GM12878 (cell line): ENCODE measurements around the gene DAD1. TPM values are rescaled to one million over a fixed set of nuclear protein-coding genes. Genes with fewer than 3 reads are reported as not detected.
"Not testable (repeated sequence)": the region's sequence is repeated elsewhere in the genome, so short reads cannot be mapped to it uniquely, and the experiment has no call there.

Experiments
- ATAC-seq: fragments of 200-7000 bp; cut with Tn5 transposase; 3 replicates; pipeline ENCODE4 v1.9.1; 2020; ENCODE audit warnings: mild to moderate bottlenecking, moderate library complexity
- BruUV-seq: library from RNA; stranded (reverse); fragments of 400-500 nt; replicated peaks from 2 replicates; lab custom pipeline; 2021; lab: Mats Ljungman, UMichigan
- CTCF ChIA-PET: fragments of 300-600 bp; sonication (Branson Sonifier 250); formaldehyde crosslinking; extraction: SDS; loops from one replicate; lab custom pipeline; 2021; ENCODE audit warnings: inconsistent platforms; lab: Yijun Ruan, JAX
- POLR2A ChIA-PET: fragments of 350-600 bp; formaldehyde crosslinking; extraction: SDS; loops from one replicate; lab custom pipeline; 2021; ENCODE audit warnings: inconsistent platforms; lab: Charles Lee
- RAD21 ChIA-PET: fragments of 300-600 bp; sonication (Branson Sonifier 250); formaldehyde crosslinking; loops from one replicate; lab custom pipeline; 2023; ENCODE audit warnings: antibody characterized with exemption; ENCODE audit not compliant: unreplicated experiment; lab: Charles Lee
- SMC1A ChIA-PET: fragments of 300-600 bp; sonication (Branson Sonifier 250); formaldehyde crosslinking; loops from one replicate; lab custom pipeline; 2023; ENCODE audit not compliant: unreplicated experiment, uncharacterized antibody; lab: Charles Lee
- DNase-seq: peaks from one replicate; pipeline ENCODE4 v3.0.0-alpha.2; 2011; ENCODE audit warnings: low read depth, low spot score
- FAIRE-seq: peaks from 3 replicates; lab custom pipeline; 2011; peaks lifted over from hg19 to GRCh38; lab: Jason Lieb, UNC
- H2AFZ ChIP-seq: 2 replicates; pipeline ENCODE4 v1.6.0; 2011; ENCODE audit warnings: low read depth, low read length, control low read depth; ENCODE audit not compliant: control insufficient read depth
- H3K27ac ChIP-seq: 2 replicates; pipeline ENCODE4 v1.5.1; 2011; ENCODE audit warnings: control low read depth; ENCODE audit not compliant: control insufficient read depth, insufficient read depth
- H3K27me3 ChIP-seq, 2 experiments: replicated peaks in 1 of 2; 2 replicates each; pipeline versions ENCODE4 v1.6.0 to v1.6.1; 2011; ENCODE audit warnings: low read length in 1 of 2; ENCODE audit not compliant: control insufficient read depth in 2 of 2, insufficient read depth in 2 of 2
- H3K36me3 ChIP-seq, 2 experiments: 2 replicates each; pipeline ENCODE4 v1.5.1; 2011; ENCODE audit warnings: low read length in 1 of 2; ENCODE audit not compliant: control insufficient read depth in 2 of 2, insufficient read depth in 2 of 2
- H3K4me1 ChIP-seq: 2 replicates; pipeline ENCODE4 v1.6.1; 2011; ENCODE audit warnings: mild to moderate bottlenecking, low read length, moderate library complexity, mixed read lengths; ENCODE audit not compliant: control insufficient read depth, insufficient read depth
- H3K4me2 ChIP-seq: 2 replicates; pipeline ENCODE4 v1.6.0; 2011; ENCODE audit warnings: control low read depth; ENCODE audit not compliant: control insufficient read depth, insufficient read depth
- H3K4me3 ChIP-seq: fragments of 200-600 bp; sonication (generic); 2 replicates; pipeline ENCODE4 v1.5.1; 2016
- H3K79me2 ChIP-seq: 2 replicates; pipeline ENCODE4 v1.6.0; 2011; ENCODE audit warnings: low read length; ENCODE audit not compliant: control insufficient read depth, insufficient read depth
- H3K9ac ChIP-seq: 2 replicates; pipeline ENCODE4 v1.8.0; 2011; ENCODE audit warnings: low read length, control low read depth, mixed read lengths; ENCODE audit not compliant: control insufficient read depth, insufficient read depth
- H3K9me3 ChIP-seq: replicated peaks from 3 replicates; pipeline ENCODE4 v1.5.1; 2011; ENCODE audit warnings: mild to moderate bottlenecking, low read length; ENCODE audit not compliant: control insufficient read depth, insufficient read depth
- H4K20me1 ChIP-seq: 2 replicates; pipeline ENCODE4 v1.6.0; 2011; ENCODE audit not compliant: control insufficient read depth, insufficient read depth
- BHLHE40 ChIP-seq, 2 experiments: fragments of 450-650 bp in 1 of 2; IDR thresholded peaks; 2 replicates each; pipeline ENCODE4 v1.6.1; 2011 to 2017; ENCODE audit warnings: low read depth in 2 of 2, borderline replicate concordance in 1 of 2, improper control_type of control experiment in 1 of 2, low read length in 1 of 2, mild to moderate bottlenecking in 1 of 2
- NKRF ChIP-seq: fragments of 450-650 bp; conservative IDR thresholded peaks from 2 replicates; pipeline ENCODE4 v1.6.1; 2017; ENCODE audit warnings: mild to moderate bottlenecking, moderate library complexity
- RAD21 ChIP-seq: IDR thresholded peaks from 2 replicates; pipeline ENCODE4 v1.6.1; 2011; ENCODE audit warnings: mild to moderate bottlenecking, low read depth, low read length, moderate library complexity; ENCODE audit not compliant: insufficient read depth
- SPI1 ChIP-seq: IDR thresholded peaks from 2 replicates; pipeline ENCODE4 v1.6.1; 2011; ENCODE audit warnings: low read depth, mild to moderate bottlenecking, low read length, moderate library complexity, borderline replicate concordance; ENCODE audit not compliant: insufficient read depth
- ZNF384 ChIP-seq: IDR thresholded peaks from 2 replicates; pipeline ENCODE4 v1.6.1; 2012; ENCODE audit warnings: low read depth, mild to moderate bottlenecking, low read length, improper control_type of control experiment, borderline replicate concordance
- WGBS: methylation state at CpG from one replicate; pipeline ENCODE4 v1.1.6; 2016; ENCODE audit warnings: low lambda C conversion rate; ENCODE audit not compliant: insufficient replicate concordance, insufficient coverage; ENCODE audit errors: missing lambda C conversion rate; 5-methylcytosine and 5-hydroxymethylcytosine counted together
- in situ Hi-C: fragments of 300-500 bp; cut with MboI; formaldehyde crosslinking; loops from 9 replicates; pipeline ENCODE4 v1.14.3; 2018; ENCODE audit warnings: mixed read lengths
- intact Hi-C: fragments of 100-400 bp; cut with micrococcal nuclease; formaldehyde crosslinking; loops from one replicate; pipeline ENCODE4 v1.14.2; 2022; ENCODE audit not compliant: unreplicated experiment
- polyA plus RNA-seq, 11 experiments: library from polyadenylated mRNA; depleted of rRNA in 4 of 11; unstranded in 6 of 11; stranded (reverse) in 5 of 11; fragments of >200 nt; fragmentation: Nextera tagmentation in 4 of 11; fragmentation: Illumina TruSeq in 1 of 11; extraction: Ambion mirVana in 4 of 11; extraction: Trizol in 1 of 11; gene quantifications; 1 replicate in 1 of 11; 2 replicates in 10 of 11; pipeline versions ENCODE4 v1.2.1 to v1.2.3, GENCODE V29; 2011 to 2016; ENCODE audit warnings: inconsistent platforms in 2 of 11, missing spikeins in 2 of 11, low read depth in 1 of 11
- total RNA-seq, 4 experiments: library from RNA; depleted of rRNA in 3 of 4; stranded (reverse); fragments of >200 nt in 3 of 4; fragmentation: Illumina TruSeq in 1 of 4; extraction: Trizol in 1 of 4; gene quantifications; 2 replicates each; pipeline versions ENCODE4 v1.2.1 to v1.2.3, GENCODE V29; 2013 to 2021

The DAD1 gene
- total and polyA plus RNA-seq, 10 of the 15 experiments (the other 5 are each of a cell fraction or from before 2014, with no cell fraction given): 161 to 920 (median 319) TPM

GRCh38 chr14:22543570-22544357 is 45.3 kb downstream of the DAD1 start:
- BruUV-seq: not testable (repeated sequence)

GRCh38 chr14:22542360-22542759 is 46.7 kb downstream of the DAD1 start:
- H3K27me3 ChIP-seq: no peaks in the 10 kb centered on the region
- TF ChIP-seq SPI1 (no peak), ZNF384 (no peak), NKRF (no peak), BHLHE40 (IDR thresholded peaks at IDR 0.05; ENCODE audit: borderline replicate concordance in 1 of 2, low read depth in 2 of 2, low read length in 1 of 2) (no peak), RAD21 (no peak)
- TF ChIP-seq, all 136 proteins: peak for 0
- DNase-seq (no peak), FAIRE-seq (no peak), ATAC-seq (no peak)
- peaks cover 23% of the 10 kb centered on the region for H3K4me1 ChIP-seq
- ChIA-PET RAD21 (interaction anchor here (1.3 to 3.0 kb wide), 2 partner anchors 8 to 13 kb away, joined by 3 to 11 read pairs; no protein-coding TSS in a partner anchor), SMC1A (interaction anchor here (0.8 to 7.8 kb wide), 7 partner anchors 7 to 69 kb away, joined by 3 to 105 read pairs (median 5); no protein-coding TSS in a partner anchor), CTCF (interaction anchor here (0.9 to 6.5 kb wide), 6 partner anchors 8 to 157 kb away, joined by 3 to 58 read pairs (median 3); no protein-coding TSS in a partner anchor), POLR2A (interaction anchor here (1.0 to 7.4 kb wide), 6 partner anchors 8 to 161 kb away, joined by 3 to 74 read pairs (median 4); no protein-coding TSS in a partner anchor)
- no peak overlapping the region for H3K9ac ChIP-seq
- BruUV-seq: no TSS peak
- H3K27ac ChIP-seq: no peak overlapping the region
- H4K20me1 ChIP-seq: no peaks in the 10 kb centered on the region
- intact Hi-C loops (no loop called here), in situ Hi-C loops (no loop called here)
- H3K79me2 ChIP-seq: peaks cover 20% of the 10 kb centered on the region
- H2AFZ ChIP-seq: no peak overlapping the region
- H3K4me2 ChIP-seq: no peak overlapping the region
- no peak overlapping the region for H3K4me3 ChIP-seq
- no peaks in the 10 kb centered on the region for H3K9me3 ChIP-seq
- 96% methylated on average over 2 of the region's 2 CpGs for WGBS
- peaks cover 3 to 21% of the 10 kb centered on the region in 2 experiments for H3K36me3 ChIP-seq

More at GRCh38 chr14:22543570-22544357, 45.3 kb downstream of the DAD1 start:
- H3K27me3 ChIP-seq, POLR2A ChIA-PET, H3K9me3 ChIP-seq, H3K27ac ChIP-seq, CTCF ChIA-PET, FAIRE-seq, H4K20me1 ChIP-seq, in situ Hi-C loops, H3K9ac ChIP-seq, DNase-seq, RAD21 ChIA-PET, intact Hi-C loops, H2AFZ ChIP-seq, H3K4me3 ChIP-seq, H3K4me2 ChIP-seq, H3K79me2 ChIP-seq: not testable (repeated sequence)
- SMC1A ChIA-PET: interaction anchor here (1.8 to 7.8 kb wide), 2 partner anchors 10 to 34 kb away, joined by 5 to 103 read pairs; no protein-coding TSS in a partner anchor
- Histone ChIP-seq H3K36me3 (peaks cover 5 to 23% of the 10 kb centered on the region in 2 experiments), H3K4me1 (peaks cover 17% of the 10 kb centered on the region)
- ATAC-seq: peak; percentile 12; the same call in 1 of the 3 replicates
- WGBS: 96% methylated on average over 13 of the region's 13 CpGs
